ENCODE data around the gene DMC1.
"Not testable (repeated sequence)": the region's sequence is repeated elsewhere in the genome, so short reads cannot be mapped to it uniquely, and the experiment has no call there.

Gene DMC1

GRCh38 chr22:38601221-38601764 lies 31.3 kb upstream of the DMC1 start:
- Mint-ChIP-seq H3K27me3 (peaks cover 23% of the 10 kb centered on the region), H3K27ac (ENCODE audit: low read depth) (no peak overlapping the region), H3K9me3 (no peaks in the 10 kb centered on the region), H3K4me3 (no peak overlapping the region), H3K36me3 (ENCODE audit: insufficient read depth) (peaks cover 5% of the 10 kb centered on the region), H3K4me1 (no peaks in the 10 kb centered on the region)
- DNase-seq (ENCODE audit: low spot score in 2 of 2) (no peak), ATAC-seq (replicated peaks; ENCODE audit: extremely low read depth, poor library complexity, severe bottlenecking) (no peak)

- no peak for ATAC-seq (replicated peaks; ENCODE audit: extremely low read depth, poor library complexity, severe bottlenecking)
- H3K27me3 Mint-ChIP-seq, result peaks cover 39% of the 10 kb centered on the region
- no peak overlapping the region for H3K4me3 Mint-ChIP-seq
- no peaks in the 10 kb centered on the region for H3K9me3 Mint-ChIP-seq
- H3K27ac Mint-ChIP-seq (ENCODE audit: low read depth), result no peak overlapping the region
- no peak for DNase-seq (ENCODE audit: low spot score in 2 of 2)
- peaks cover 5% of the 10 kb centered on the region for H3K36me3 Mint-ChIP-seq (ENCODE audit: insufficient read depth)
- H3K4me1 Mint-ChIP-seq, result no peaks in the 10 kb centered on the region
Measured at GRCh38 chr22:38599466-38599865, 29.5 kb upstream of the DMC1 start.

GRCh38 chr22:38582923-38583322 lies 12.9 kb upstream of the DMC1 start:
- H3K36me3 Mint-ChIP-seq (ENCODE audit: insufficient read depth); H3K4me3 Mint-ChIP-seq; H3K9me3 Mint-ChIP-seq; H3K4me1 Mint-ChIP-seq; H3K27ac Mint-ChIP-seq (ENCODE audit: low read depth); ATAC-seq (replicated peaks; ENCODE audit: extremely low read depth, poor library complexity, severe bottlenecking); DNase-seq (ENCODE audit: low spot score in 2 of 2); H3K27me3 Mint-ChIP-seq: not testable (repeated sequence)

- Mint-ChIP-seq H3K27ac (ENCODE audit: low read depth) (no peak overlapping the region), H3K36me3 (ENCODE audit: insufficient read depth) (peaks cover 2% of the 10 kb centered on the region), H3K27me3 (no peaks in the 10 kb centered on the region), H3K9me3 (no peaks in the 10 kb centered on the region), H3K4me1 (no peaks in the 10 kb centered on the region), H3K4me3 (no peak overlapping the region)
- DNase-seq (ENCODE audit: low spot score in 2 of 2) (no peak), ATAC-seq (replicated peaks; ENCODE audit: extremely low read depth, poor library complexity, severe bottlenecking) (no peak)
Measured at GRCh38 chr22:38578505-38578904, 8.5 kb upstream of the DMC1 start.

GRCh38 chr22:38572065-38572464 lies 2.1 kb upstream of the DMC1 start:
- no peak for DNase-seq (ENCODE audit: low spot score in 2 of 2)
- H3K9me3 Mint-ChIP-seq, result no peaks in the 10 kb centered on the region
- H3K4me3 Mint-ChIP-seq, result no peak overlapping the region
- H3K36me3 Mint-ChIP-seq (ENCODE audit: insufficient read depth), result peaks cover 3% of the 10 kb centered on the region
- H3K27me3 Mint-ChIP-seq, result no peaks in the 10 kb centered on the region
- peaks cover 12% of the 10 kb centered on the region for H3K4me1 Mint-ChIP-seq
- H3K27ac Mint-ChIP-seq (ENCODE audit: low read depth), result no peak overlapping the region
- no peak for ATAC-seq (replicated peaks; ENCODE audit: extremely low read depth, poor library complexity, severe bottlenecking)

- peak in 1 of 2 donors; percentile 13 for DNase-seq (ENCODE audit: low spot score in 2 of 2)
- no peaks in the 10 kb centered on the region for H3K27me3 Mint-ChIP-seq
- peak; percentile 27 for ATAC-seq (replicated peaks; ENCODE audit: extremely low read depth, poor library complexity, severe bottlenecking)
- H3K4me1 Mint-ChIP-seq, result peaks cover 12% of the 10 kb centered on the region
- peak overlapping the region; percentile 74 for H3K27ac Mint-ChIP-seq (ENCODE audit: low read depth)
- no peaks in the 10 kb centered on the region for H3K9me3 Mint-ChIP-seq
- peaks cover 3% of the 10 kb centered on the region for H3K36me3 Mint-ChIP-seq (ENCODE audit: insufficient read depth)
- peak overlapping the region; percentile 83 for H3K4me3 Mint-ChIP-seq
Measured at GRCh38 chr22:38570779-38571364, 889 bp upstream of the DMC1 start.

GRCh38 chr22:38569181-38569971 lies 607 bp downstream of the DMC1 start:
- ATAC-seq (replicated peaks; ENCODE audit: extremely low read depth, poor library complexity, severe bottlenecking) (no peak), DNase-seq (ENCODE audit: low spot score in 2 of 2) (no peak)
- Mint-ChIP-seq H3K9me3 (no peaks in the 10 kb centered on the region), H3K27ac (ENCODE audit: low read depth) (no peak overlapping the region), H3K4me3 (peak overlapping the region; percentile 83), H3K36me3 (ENCODE audit: insufficient read depth) (peaks cover 3% of the 10 kb centered on the region), H3K27me3 (no peaks in the 10 kb centered on the region), H3K4me1 (peaks cover 12% of the 10 kb centered on the region)

- no peaks in the 10 kb centered on the region for H3K9me3 Mint-ChIP-seq
- no peak for ATAC-seq (replicated peaks; ENCODE audit: extremely low read depth, poor library complexity, severe bottlenecking)
- H3K27me3 Mint-ChIP-seq, result no peaks in the 10 kb centered on the region
- H3K36me3 Mint-ChIP-seq (ENCODE audit: insufficient read depth), result peaks cover 3% of the 10 kb centered on the region
- no peak overlapping the region for H3K27ac Mint-ChIP-seq (ENCODE audit: low read depth)
- peaks cover 12% of the 10 kb centered on the region for H3K4me1 Mint-ChIP-seq
- DNase-seq (ENCODE audit: low spot score in 2 of 2), result no peak
- H3K4me3 Mint-ChIP-seq, result no peak overlapping the region
Measured at GRCh38 chr22:38567531-38568285, 2.3 kb downstream of the DMC1 start.

GRCh38 chr22:38566726-38567504 lies 3.1 kb downstream of the DMC1 start:
- Mint-ChIP-seq H3K4me1 (peaks cover 12% of the 10 kb centered on the region), H3K27ac (ENCODE audit: low read depth) (no peak overlapping the region), H3K36me3 (ENCODE audit: insufficient read depth) (peaks cover 3% of the 10 kb centered on the region), H3K4me3 (no peak overlapping the region), H3K27me3 (no peaks in the 10 kb centered on the region), H3K9me3 (no peaks in the 10 kb centered on the region)
- DNase-seq (ENCODE audit: low spot score in 2 of 2), result no peak
- ATAC-seq (replicated peaks; ENCODE audit: extremely low read depth, poor library complexity, severe bottlenecking), result no peak

GRCh38 chr22:38565441-38565840 lies 4.5 kb downstream of the DMC1 start:
- no peak for DNase-seq (ENCODE audit: low spot score in 2 of 2)
- Mint-ChIP-seq H3K4me1 (peaks cover under 1% of the 10 kb centered on the region), H3K4me3 (no peak overlapping the region), H3K27ac (ENCODE audit: low read depth) (no peak overlapping the region), H3K36me3 (ENCODE audit: insufficient read depth) (peaks cover 3% of the 10 kb centered on the region), H3K27me3 (no peaks in the 10 kb centered on the region), H3K9me3 (no peaks in the 10 kb centered on the region)
- ATAC-seq (replicated peaks; ENCODE audit: extremely low read depth, poor library complexity, severe bottlenecking), result no peak

- H3K4me3 Mint-ChIP-seq, result no peak overlapping the region
- H3K27me3 Mint-ChIP-seq, result no peaks in the 10 kb centered on the region
Measured at GRCh38 chr22:38564669-38565068, 5.3 kb downstream of the DMC1 start.

GRCh38 chr22:38554281-38554680 lies 15.7 kb downstream of the DMC1 start:
- no peaks in the 10 kb centered on the region for H3K36me3 Mint-ChIP-seq (ENCODE audit: insufficient read depth)
- no peaks in the 10 kb centered on the region for H3K4me1 Mint-ChIP-seq
- H3K27ac Mint-ChIP-seq (ENCODE audit: low read depth), result no peak overlapping the region
- ATAC-seq (replicated peaks; ENCODE audit: extremely low read depth, poor library complexity, severe bottlenecking) (no peak), DNase-seq (ENCODE audit: low spot score in 2 of 2) (no peak)
- H3K27me3 Mint-ChIP-seq, result no peaks in the 10 kb centered on the region
- H3K4me3 Mint-ChIP-seq, result no peak overlapping the region
- H3K9me3 Mint-ChIP-seq, result no peaks in the 10 kb centered on the region

More at GRCh38 chr22:38564669-38565068, 5.3 kb downstream of the DMC1 start:
- no peak overlapping the region for H3K27ac Mint-ChIP-seq (ENCODE audit: low read depth)
- no peaks in the 10 kb centered on the region for H3K36me3 Mint-ChIP-seq (ENCODE audit: insufficient read depth)
- no peak for ATAC-seq (replicated peaks; ENCODE audit: extremely low read depth, poor library complexity, severe bottlenecking)
- no peak for DNase-seq (ENCODE audit: low spot score in 2 of 2)
- no peaks in the 10 kb centered on the region for H3K4me1 Mint-ChIP-seq
- no peaks in the 10 kb centered on the region for H3K9me3 Mint-ChIP-seq

Measured in central memory CD8-positive, alpha-beta T cell (primary cell).